GM21528 (cell line): Measurements from ENCODE around the gene ACAP2.
"Not testable (repeated sequence)": the region's sequence is repeated elsewhere in the genome, so short reads cannot be mapped to it uniquely, and the experiment has no call there.

Experiments used
- ATAC-seq: cut with Tn5 transposase; IDR thresholded peaks from one replicate; pipeline ENCODE4 v1.9.1; 2021; ENCODE audit warnings: mild to moderate bottlenecking, moderate library complexity; ENCODE audit not compliant: unreplicated experiment, low FRiP score

ACAP2 gene, protein sequence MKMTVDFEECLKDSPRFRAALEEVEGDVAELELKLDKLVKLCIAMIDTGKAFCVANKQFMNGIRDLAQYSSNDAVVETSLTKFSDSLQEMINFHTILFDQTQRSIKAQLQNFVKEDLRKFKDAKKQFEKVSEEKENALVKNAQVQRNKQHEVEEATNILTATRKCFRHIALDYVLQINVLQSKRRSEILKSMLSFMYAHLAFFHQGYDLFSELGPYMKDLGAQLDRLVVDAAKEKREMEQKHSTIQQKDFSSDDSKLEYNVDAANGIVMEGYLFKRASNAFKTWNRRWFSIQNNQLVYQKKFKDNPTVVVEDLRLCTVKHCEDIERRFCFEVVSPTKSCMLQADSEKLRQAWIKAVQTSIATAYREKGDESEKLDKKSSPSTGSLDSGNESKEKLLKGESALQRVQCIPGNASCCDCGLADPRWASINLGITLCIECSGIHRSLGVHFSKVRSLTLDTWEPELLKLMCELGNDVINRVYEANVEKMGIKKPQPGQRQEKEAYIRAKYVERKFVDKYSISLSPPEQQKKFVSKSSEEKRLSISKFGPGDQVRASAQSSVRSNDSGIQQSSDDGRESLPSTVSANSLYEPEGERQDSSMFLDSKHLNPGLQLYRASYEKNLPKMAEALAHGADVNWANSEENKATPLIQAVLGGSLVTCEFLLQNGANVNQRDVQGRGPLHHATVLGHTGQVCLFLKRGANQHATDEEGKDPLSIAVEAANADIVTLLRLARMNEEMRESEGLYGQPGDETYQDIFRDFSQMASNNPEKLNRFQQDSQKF

DNA sequence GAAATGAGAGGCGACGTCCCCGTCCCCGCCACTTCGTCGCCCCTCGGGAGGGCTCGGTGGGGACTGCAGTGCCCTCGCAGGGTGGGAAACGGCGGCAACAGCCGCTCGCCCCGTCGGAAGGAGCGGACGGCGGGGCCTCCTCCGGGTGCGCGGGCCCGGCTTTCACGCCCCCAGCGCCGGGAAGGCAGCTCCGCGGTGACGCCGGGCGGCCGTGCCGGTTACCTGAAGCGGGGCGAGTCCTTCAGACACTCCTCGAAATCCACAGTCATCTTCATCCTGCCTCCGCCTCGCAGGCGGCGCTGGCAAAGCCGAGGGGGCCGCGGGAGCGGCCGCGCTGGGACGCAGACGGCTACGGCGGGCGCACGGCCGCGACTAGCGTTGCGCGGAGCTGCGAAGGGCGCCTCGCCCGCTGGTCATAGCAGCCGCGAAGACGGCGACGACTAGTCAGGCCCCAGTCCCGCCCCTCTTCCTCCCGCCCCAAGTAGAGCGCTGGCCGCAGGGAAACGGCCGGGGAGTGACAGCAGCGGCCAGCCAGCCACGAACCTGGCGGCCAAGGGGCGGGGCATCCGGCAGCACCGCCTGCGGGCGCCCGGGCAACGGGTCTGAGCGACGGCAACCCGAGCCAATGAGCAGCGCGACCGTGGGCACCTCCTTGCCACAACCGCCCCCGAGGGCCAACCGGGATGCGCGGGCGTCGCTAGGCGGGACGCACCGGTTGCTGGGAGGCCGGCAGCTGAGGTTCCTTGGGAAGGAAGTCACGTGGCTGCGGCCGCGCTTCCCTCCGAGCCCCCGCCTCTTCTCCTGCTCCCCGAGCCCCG is at the start of gene ACAP2:
Gene ACAP2, minus strand, starts transcription at position 448 of the 818 bp plus-strand sequence. Its CDS starts 173 bp downstream, at position 275.
- ATAC-seq, result peak; percentile 90

- no peak for ATAC-seq
Measured at GRCh38 chr3:195475614-195476013, 32.8 kb upstream of the ACAP2 start.

GRCh38 chr3:195475116-195475515 is 32.3 kb upstream of the ACAP2 start:
- not testable (repeated sequence) for ATAC-seq

GRCh38 chr3:195468841-195469240 is 26.0 kb upstream of the ACAP2 start:
- ATAC-seq, result no peak

DNA sequence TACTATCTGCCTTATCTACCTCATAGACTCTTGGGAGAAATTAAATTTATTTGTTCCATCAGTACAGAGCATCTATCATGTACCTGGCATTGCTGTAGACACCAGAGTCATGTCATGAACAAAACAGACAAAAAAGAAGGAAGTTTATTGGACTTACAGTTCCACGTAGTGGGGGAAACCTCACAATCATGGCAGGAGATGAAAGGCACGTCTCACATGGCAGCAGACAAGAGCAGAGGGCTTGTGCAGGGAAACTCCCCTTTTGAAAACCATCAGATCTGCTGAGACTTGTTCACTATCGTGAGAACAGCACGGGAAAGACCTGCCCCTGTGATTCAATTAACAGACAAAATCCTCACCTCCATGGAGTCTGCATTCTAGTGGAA is 25.6 kb upstream of the ACAP2 start:
- ATAC-seq, result no peak

GRCh38 chr3:195467641-195468390 is 25.0 kb upstream of the ACAP2 start:
- no peak for ATAC-seq

DNA sequence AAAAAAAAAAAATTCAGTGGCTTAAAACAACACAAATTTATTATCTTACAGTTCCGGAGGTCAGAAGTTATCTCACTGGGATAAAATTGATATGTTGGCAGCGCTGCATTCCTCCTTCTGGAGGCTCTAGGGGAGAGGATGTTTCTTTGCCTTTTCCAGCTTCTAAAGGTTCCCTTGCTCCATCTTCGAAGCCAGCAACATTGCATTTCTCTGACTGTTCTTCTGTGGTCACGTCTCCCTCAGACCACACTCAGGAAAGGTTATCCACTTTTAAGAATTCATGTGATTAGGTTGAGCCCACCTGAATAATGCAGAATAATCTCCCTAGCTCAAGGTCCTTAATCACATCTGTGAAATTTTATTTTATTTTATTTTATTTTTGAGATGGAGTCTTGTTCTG is 23.4 kb upstream of the ACAP2 start:
- ATAC-seq, result no peak

GRCh38 chr3:195462922-195463321 is 20.1 kb upstream of the ACAP2 start:
- not testable (repeated sequence) for ATAC-seq

DNA sequence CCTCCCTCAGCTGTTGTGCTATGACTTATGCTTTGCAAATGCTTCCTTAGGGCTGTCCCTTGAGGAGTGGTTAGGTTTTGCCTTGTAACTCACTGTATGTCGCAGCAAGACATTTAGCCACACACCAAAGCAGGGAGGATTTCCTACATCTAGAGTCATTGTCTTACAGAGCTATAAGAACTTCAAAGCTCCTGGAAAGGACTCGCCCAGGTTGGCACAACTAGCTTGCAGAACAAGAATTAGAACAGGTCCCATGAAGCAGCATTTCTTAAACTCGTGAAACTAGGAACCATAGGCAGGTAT is 19.4 kb upstream of the ACAP2 start:
- no peak for ATAC-seq

GRCh38 chr3:195461594-195462307 is 18.9 kb upstream of the ACAP2 start:
- ATAC-seq, result no peak

- ATAC-seq, result no peak
Measured at GRCh38 chr3:195460091-195460713, 17.4 kb upstream of the ACAP2 start.

DNA sequence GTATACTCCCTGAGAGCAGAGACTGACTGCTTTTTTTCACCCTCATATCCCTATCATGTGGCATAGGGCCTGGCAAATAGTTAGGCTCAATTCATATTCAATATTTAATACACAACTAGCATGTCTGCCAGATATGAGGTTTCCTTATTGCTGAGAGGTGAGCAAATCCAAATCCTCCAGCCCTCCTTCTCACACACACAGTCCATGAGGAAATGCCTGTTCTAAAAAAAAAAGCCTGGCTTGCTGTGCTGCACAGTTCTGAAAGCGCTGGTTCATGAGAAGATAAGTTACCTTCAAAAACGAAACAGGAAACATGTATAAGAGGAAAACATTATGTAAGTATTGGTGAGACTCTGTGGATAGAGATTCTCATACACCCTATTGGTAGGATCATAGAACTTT is 15.5 kb upstream of the ACAP2 start:
- ATAC-seq, result no peak

DNA sequence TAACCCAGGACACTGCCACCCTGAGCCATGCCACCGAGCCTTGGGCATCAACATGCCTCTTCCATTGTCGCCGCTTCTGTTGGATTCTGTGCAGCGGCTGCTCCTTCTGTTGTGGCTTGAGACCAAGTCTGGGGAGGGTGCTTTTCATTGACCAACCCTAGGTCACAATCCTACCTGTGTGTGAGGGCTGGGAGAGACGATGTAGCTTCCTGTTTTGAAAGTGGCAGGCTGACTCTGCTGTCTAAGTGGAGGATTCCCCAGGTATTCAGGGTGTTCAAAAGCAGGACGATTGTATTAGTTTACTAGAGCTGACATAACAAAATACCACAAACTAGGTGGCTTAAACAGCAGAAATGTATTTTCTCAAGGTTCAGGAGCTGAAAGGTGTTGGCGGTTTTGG is 13.0 kb upstream of the ACAP2 start:
- ATAC-seq, result no peak

- ATAC-seq, result no peak
Measured at GRCh38 chr3:195453236-195453635, 10.4 kb upstream of the ACAP2 start.

GRCh38 chr3:195451373-195452015 is 8.7 kb upstream of the ACAP2 start:
- ATAC-seq, result no peak

- no peak for ATAC-seq
Measured at GRCh38 chr3:195450731-195451229, 8.0 kb upstream of the ACAP2 start.

GRCh38 chr3:195448205-195448875 is 5.5 kb upstream of the ACAP2 start:
- no peak for ATAC-seq

DNA sequence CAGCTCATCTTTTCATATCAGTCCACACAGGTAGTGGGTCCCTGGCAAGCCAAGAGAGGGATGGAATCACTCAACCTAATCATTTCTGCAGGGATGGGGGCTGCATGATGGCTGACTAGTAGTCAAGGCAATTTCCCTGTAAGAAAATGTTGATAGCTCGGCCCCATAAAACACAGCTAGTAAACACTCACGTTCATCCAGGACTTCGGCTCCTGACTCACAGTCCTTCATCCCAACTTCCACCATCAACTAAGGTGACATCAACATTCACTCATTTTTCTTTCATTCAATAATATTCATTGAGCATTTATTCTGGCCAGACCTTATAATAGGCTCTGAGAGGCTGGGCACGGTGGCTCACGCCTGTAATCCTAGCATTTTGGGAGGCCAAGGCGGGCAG is 4.4 kb upstream of the ACAP2 start:
- ATAC-seq, result no peak
